IPS DF 6.9 (cell line): ENCODE results near the gene NDUFB7.
A peak's percentile ranks its signal among the peaks of the same experiment; 100 is the strongest.
"Not testable (repeated sequence)": the region's sequence is repeated elsewhere in the genome, so short reads cannot be mapped to it uniquely, and the experiment has no call there.

ENCODE experiments used
- DNase-seq: peaks from one replicate; pipeline ENCODE4 v3.0.0-alpha.2; 2013; ENCODE audit warnings: low read depth, low spot score
- H3K27ac ChIP-seq: one replicate; pipeline ENCODE4 v1.5.1; 2013; ENCODE audit warnings: low read length, control low read depth
- H3K27me3 ChIP-seq: 2 replicates; pipeline ENCODE4 v1.6.1; 2013; ENCODE audit warnings: mild to moderate bottlenecking, low read length; ENCODE audit not compliant: control insufficient read depth, insufficient read depth
- H3K36me3 ChIP-seq: 2 replicates; pipeline ENCODE4 v1.6.1; 2013; ENCODE audit warnings: low read length; ENCODE audit not compliant: control insufficient read depth, insufficient read depth
- H3K4me1 ChIP-seq: 2 replicates; pipeline ENCODE4 v1.6.1; 2013; ENCODE audit warnings: low read length; ENCODE audit not compliant: control insufficient read depth, insufficient read depth
- H3K4me3 ChIP-seq: 2 replicates; pipeline ENCODE4 v1.5.1; 2013; ENCODE audit warnings: mild to moderate bottlenecking, low read length
- H3K9me3 ChIP-seq: 2 replicates; pipeline ENCODE4 v1.6.1; 2013; ENCODE audit warnings: low read length, inconsistent platforms; ENCODE audit not compliant: control insufficient read depth, insufficient read depth
- WGBS: extraction: QIAGEN DNeasy Blood & Tissue Kit; methylation state at CpG from one replicate; pipeline ENCODE4 v1.1.7; 2013; ENCODE audit warnings: mixed read lengths, missing lambda C conversion rate; ENCODE audit not compliant: insufficient read length, insufficient coverage; 5-methylcytosine and 5-hydroxymethylcytosine counted together

NDUFB7 gene

DNA sequence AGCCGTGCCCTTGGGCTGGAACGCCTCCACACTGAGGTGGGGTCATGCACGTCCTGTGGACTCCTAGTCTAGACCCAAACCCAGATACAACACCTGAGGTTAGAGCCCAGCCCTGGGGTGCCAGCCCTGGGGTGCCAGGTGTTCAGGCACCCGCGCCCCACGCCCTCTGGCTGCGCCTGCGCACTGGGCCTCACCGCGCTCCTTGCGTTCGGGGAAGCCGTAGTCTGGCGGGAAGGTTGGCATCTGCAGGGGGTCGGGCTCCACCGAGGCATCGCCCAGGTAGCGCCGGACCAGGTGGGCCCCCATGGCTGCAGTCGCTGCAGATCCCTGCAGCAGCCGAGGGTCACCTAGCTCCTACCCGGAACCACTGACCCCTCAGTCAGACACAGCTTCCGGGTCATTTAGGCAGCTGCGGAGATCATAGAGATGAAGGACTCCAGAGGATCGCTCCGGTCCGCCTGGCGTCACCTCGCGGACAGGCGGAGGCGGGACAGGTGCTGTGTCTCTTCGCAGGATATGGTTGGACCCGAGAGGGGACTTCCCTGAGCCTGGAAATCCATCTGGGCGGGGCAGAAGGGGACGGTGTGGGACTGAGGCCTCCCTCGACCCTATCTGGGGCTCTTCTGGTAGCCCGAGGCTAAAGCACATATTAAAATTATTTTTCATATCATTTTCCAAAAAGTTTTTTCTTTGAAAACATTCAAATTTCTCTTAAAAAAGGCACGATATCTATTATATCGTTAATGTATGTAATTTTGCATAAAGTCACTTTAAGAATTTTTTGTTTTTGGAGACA is at the start of gene NDUFB7:
TSS of gene NDUFB7 (minus strand) at position 372 of the 796 bp plus-strand sequence. CDS start at position 306, 66 bp downstream.
- Histone ChIP-seq H3K27ac (no peak within 1 kb of the TSS), H3K4me3 (peak within 1 kb of the TSS; percentile 75), H3K36me3 (no peaks in the 10 kb centered on the region), H3K9me3 (no peaks in the 10 kb centered on the region), H3K27me3 (no peaks in the 10 kb centered on the region), H3K4me1 (peaks cover 2% of the 10 kb centered on the region; the same call in 1 of the 2 replicates)
- 100% methylated on average over 1 of the region's 40 CpGs for WGBS
- DNase-seq, result peak; percentile 94

DNA sequence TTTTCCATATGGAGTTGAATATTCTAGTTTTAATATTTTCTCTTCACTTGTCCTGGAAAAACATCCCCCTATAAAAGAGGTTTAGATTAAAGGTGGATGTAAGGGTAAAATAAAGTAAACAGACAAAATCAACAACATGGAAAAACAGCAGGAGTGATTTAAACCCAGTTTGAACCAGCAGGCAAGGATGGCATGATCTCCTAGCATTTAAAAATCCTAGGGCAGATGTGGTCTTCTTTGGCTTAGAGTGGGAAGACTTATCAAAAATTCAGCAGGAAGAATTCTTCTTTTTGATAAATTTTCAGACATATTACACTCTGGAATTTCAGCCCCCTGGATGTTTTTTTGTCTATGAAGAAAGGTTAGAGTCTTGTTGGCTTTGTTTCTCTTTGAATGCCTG is 47.5 kb upstream of the NDUFB7 start:
- H3K4me3 ChIP-seq, result no peak overlapping the region
- H3K27ac ChIP-seq, result no peak overlapping the region
- H3K36me3 ChIP-seq, result no peaks in the 10 kb centered on the region
- no peaks in the 10 kb centered on the region for H3K4me1 ChIP-seq
- no peaks in the 10 kb centered on the region for H3K27me3 ChIP-seq
- DNase-seq, result no peak
- no peaks in the 10 kb centered on the region for H3K9me3 ChIP-seq

DNA sequence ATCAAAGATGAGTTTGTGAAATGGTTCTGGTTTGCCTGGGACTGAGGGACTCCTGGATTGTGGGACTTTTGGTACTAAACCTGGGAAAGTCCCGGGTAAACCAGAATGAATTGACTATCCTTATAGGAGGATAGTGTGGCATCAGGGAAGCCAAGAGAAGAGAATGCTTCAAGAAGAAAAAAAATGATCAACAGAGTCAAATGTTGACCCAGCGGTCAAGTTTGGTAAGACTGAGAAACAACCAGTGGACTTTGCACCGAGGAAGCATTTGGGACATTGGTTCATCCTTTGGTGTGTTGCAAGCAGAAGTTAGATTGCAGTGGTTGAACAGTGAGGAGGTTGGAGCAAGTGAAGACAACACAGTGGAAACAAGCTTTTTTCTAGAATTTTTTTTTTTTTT is 44.5 kb upstream of the NDUFB7 start:
- WGBS, result no CpG with 5 or more reads among the region's 3 CpGs
- Histone ChIP-seq H3K4me1 (no peaks in the 10 kb centered on the region), H3K9me3 (no peaks in the 10 kb centered on the region), H3K27me3 (no peaks in the 10 kb centered on the region), H3K36me3 (no peaks in the 10 kb centered on the region), H3K27ac (no peak overlapping the region), H3K4me3 (no peak overlapping the region)
- no peak for DNase-seq

- H3K4me1 ChIP-seq, result no peaks in the 10 kb centered on the region
- no peak overlapping the region for H3K4me3 ChIP-seq
- H3K27me3 ChIP-seq, result no peaks in the 10 kb centered on the region
- H3K9me3 ChIP-seq, result no peaks in the 10 kb centered on the region
- WGBS, result no CpG with 5 or more reads among the region's 8 CpGs
- no peak overlapping the region for H3K27ac ChIP-seq
- no peaks in the 10 kb centered on the region for H3K36me3 ChIP-seq
- DNase-seq, result no peak
These were observed 43.8 kb upstream of the NDUFB7 start for GRCh38 chr19:14615623-14616022.

DNA sequence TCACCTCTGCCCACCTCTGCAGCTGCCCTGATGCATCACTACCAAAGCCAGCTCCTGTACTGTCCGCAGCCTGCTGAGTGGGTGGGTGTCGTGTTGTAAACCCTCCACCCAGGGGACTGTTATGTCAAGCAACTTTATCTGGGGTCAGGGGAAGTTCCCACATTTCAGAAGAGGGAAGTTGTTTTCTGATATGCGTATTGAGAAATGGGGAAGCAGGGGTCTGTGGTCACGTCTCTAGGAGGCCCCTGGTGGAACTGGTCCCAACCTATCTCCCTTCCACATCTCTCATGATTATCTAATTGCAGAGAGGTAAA is 42.2 kb upstream of the NDUFB7 start:
- Histone ChIP-seq H3K27ac (no peak overlapping the region), H3K27me3 (no peaks in the 10 kb centered on the region), H3K36me3 (no peaks in the 10 kb centered on the region), H3K4me3 (no peak overlapping the region), H3K9me3 (no peaks in the 10 kb centered on the region), H3K4me1 (no peaks in the 10 kb centered on the region)
- DNase-seq, result no peak
- no CpG with 5 or more reads among the region's 4 CpGs for WGBS

- H3K4me3 ChIP-seq, H3K4me1 ChIP-seq, DNase-seq, H3K27ac ChIP-seq, H3K27me3 ChIP-seq, H3K36me3 ChIP-seq, H3K9me3 ChIP-seq: not testable (repeated sequence)
- no CpG with 5 or more reads among the region's 14 CpGs for WGBS
These were observed 41.7 kb upstream of the NDUFB7 start for GRCh38 chr19:14613399-14614098.

DNA sequence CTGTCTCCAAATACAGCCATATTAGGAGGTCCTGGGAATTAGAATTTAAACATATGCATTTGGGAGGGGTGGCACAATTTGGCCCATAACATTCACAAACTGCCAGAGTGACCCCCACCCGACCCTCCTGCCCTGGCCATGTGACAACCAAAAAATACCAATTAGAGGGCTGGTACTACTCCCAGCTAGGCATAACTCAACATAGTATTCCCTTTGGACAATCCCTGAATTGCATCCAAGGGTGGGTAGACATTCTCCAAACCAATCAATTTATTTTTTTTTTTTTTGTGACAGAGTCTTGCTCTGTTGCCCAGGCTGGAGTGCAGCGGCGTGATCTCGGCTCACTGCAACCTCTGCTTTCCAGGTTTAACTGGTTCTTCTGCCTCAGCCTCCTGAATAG is 40.8 kb upstream of the NDUFB7 start:
- DNase-seq, result no peak
- H3K36me3 ChIP-seq, result no peaks in the 10 kb centered on the region
- H3K4me3 ChIP-seq, result no peak overlapping the region
- H3K9me3 ChIP-seq, result no peaks in the 10 kb centered on the region
- no peaks in the 10 kb centered on the region for H3K27me3 ChIP-seq
- H3K27ac ChIP-seq, result no peak overlapping the region
- WGBS, result no CpG with 5 or more reads among the region's 4 CpGs
- no peaks in the 10 kb centered on the region for H3K4me1 ChIP-seq

- not testable (repeated sequence) for H3K27ac ChIP-seq, DNase-seq, H3K4me3 ChIP-seq, H3K27me3 ChIP-seq, H3K36me3 ChIP-seq, H3K4me1 ChIP-seq, H3K9me3 ChIP-seq
- no CpG with 5 or more reads among the region's 5 CpGs for WGBS
These were observed 40.4 kb upstream of the NDUFB7 start for GRCh38 chr19:14612242-14612641.

DNA sequence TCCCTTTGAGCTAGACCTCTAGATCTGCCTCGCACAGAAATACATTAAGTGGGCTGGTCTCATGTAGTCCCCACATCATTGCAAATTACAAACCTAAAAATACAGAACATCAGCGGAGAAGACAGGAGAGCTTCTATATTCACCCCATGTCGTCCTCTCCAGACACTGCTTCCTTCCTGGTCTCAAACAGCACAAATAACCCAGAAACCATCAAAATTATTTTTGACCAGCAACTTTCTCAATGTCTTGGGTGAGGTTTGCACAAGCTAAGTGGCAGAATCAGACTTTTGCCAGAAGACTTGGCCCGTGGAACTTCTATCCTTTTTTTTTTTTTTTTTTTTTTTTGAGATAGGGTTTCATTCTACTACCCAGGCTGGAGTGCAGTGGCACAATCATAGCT is 39.2 kb upstream of the NDUFB7 start:
- DNase-seq, result no peak
- Histone ChIP-seq H3K27ac (no peak overlapping the region), H3K9me3 (no peaks in the 10 kb centered on the region), H3K27me3 (no peaks in the 10 kb centered on the region), H3K36me3 (no peaks in the 10 kb centered on the region), H3K4me3 (no peak overlapping the region), H3K4me1 (no peaks in the 10 kb centered on the region)
- no CpG with 5 or more reads among the region's 4 CpGs for WGBS

DNA sequence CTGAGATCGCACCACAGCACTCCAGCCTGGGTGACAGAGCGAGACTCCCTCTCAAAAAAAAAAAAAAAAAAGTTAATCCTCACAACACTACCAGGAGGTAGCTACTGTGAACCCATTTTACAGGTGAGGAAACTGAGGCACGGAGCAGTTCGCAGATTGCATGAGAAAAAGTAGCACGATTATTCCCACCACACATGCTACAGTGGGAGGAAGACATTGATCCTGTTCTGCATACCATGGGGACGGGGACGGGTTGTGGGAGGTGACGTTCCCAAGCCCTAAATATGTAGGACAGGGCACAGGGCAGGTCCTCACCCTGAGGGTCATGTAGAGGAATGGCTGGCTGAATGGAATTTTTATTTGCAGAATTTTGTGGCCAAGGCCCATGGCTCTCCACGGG is 34.8 kb upstream of the NDUFB7 start:
- no peaks in the 10 kb centered on the region for H3K9me3 ChIP-seq
- WGBS, result no CpG with 5 or more reads among the region's 9 CpGs

GRCh38 chr19:14603990-14604387 is 32.1 kb upstream of the NDUFB7 start:
- DNase-seq, result no peak
- no CpG with 5 or more reads among the region's 2 CpGs for WGBS
- no peaks in the 10 kb centered on the region for H3K36me3 ChIP-seq
- H3K27ac ChIP-seq, result no peak overlapping the region
- no peaks in the 10 kb centered on the region for H3K9me3 ChIP-seq
- no peaks in the 10 kb centered on the region for H3K4me1 ChIP-seq
- H3K27me3 ChIP-seq, result no peaks in the 10 kb centered on the region
- no peak overlapping the region for H3K4me3 ChIP-seq

More for the DNA sequence above, 34.8 kb upstream of the NDUFB7 start:
- Histone ChIP-seq H3K36me3 (no peaks in the 10 kb centered on the region), H3K4me3 (no peak overlapping the region), H3K27ac (no peak overlapping the region), H3K27me3 (no peaks in the 10 kb centered on the region), H3K4me1 (no peaks in the 10 kb centered on the region)
- no peak for DNase-seq
